GM21825 (cell line): ENCODE measurements around the gene STPG1.

Source experiments
- ATAC-seq: cut with Tn5 transposase; IDR thresholded peaks from one replicate; pipeline ENCODE4 v1.9.1; 2021; ENCODE audit warnings: mild to moderate bottlenecking, moderate library complexity; ENCODE audit not compliant: unreplicated experiment

STPG1 gene

GRCh38 chr1:24319962-24320361 is 93.6 kb downstream of the STPG1 start:
- no peak for ATAC-seq

GRCh38 chr1:24319312-24319863 is 94.2 kb downstream of the STPG1 start, which contains the start of gene GRHL3:
Gene GRHL3 (plus strand): TSS chr1:24319357. CDS start chr1:24319552, 195 bp downstream.
- no peak for ATAC-seq

- no peak for ATAC-seq
Observed at GRCh38 chr1:24318615-24319311, 94.8 kb downstream of the STPG1 start.

GRCh38 chr1:24317956-24318614 is 95.5 kb downstream of the STPG1 start:
- no peak for ATAC-seq

GRCh38 chr1:24317081-24317480 is 96.5 kb downstream of the STPG1 start:
- ATAC-seq: no peak

GRCh38 chr1:24316645-24317044 is 96.9 kb downstream of the STPG1 start:
- ATAC-seq: no peak

- ATAC-seq: no peak
Observed at GRCh38 chr1:24315391-24315790, 98.2 kb downstream of the STPG1 start.

GRCh38 chr1:24311741-24312140 is 101.8 kb downstream of the STPG1 start:
- no peak for ATAC-seq

GRCh38 chr1:24311234-24311633 is 102.3 kb downstream of the STPG1 start:
- no peak for ATAC-seq

GRCh38 chr1:24309762-24310485 is 103.7 kb downstream of the STPG1 start:
- no peak for ATAC-seq

GRCh38 chr1:24308365-24309015 is 105.1 kb downstream of the STPG1 start:
- ATAC-seq: no peak
